NCI-H1105 (cell line): ENCODE results near the gene XPA.

Experiments
- DNase-seq: peaks from one replicate; lab custom pipeline; 2025; lab: John Stamatoyannopoulos, UW

The XPA gene

GRCh38 chr9:97651646-97652045, 45.5 kb downstream of the XPA start:
- DNase-seq = no peak

GRCh38 chr9:97647996-97648395, 49.1 kb downstream of the XPA start:
- no peak for DNase-seq

GRCh38 chr9:97645720-97646119, 51.4 kb downstream of the XPA start:
- no peak for DNase-seq

GRCh38 chr9:97640325-97640724, 56.8 kb downstream of the XPA start:
- DNase-seq = peak; percentile 13

GRCh38 chr9:97638666-97639065, 58.5 kb downstream of the XPA start:
- DNase-seq = no peak

GRCh38 chr9:97636903-97637302, 60.2 kb downstream of the XPA start:
- no peak for DNase-seq

- DNase-seq = no peak
Measured at GRCh38 chr9:97635026-97635425, 62.1 kb downstream of the XPA start.

- no peak for DNase-seq
Measured at GRCh38 chr9:97633859-97634490, 63.2 kb downstream of the XPA start.

GRCh38 chr9:97632985-97633858, 63.9 kb downstream of the XPA start, which contains the start of the genes NCBP1 and TSTD2:
NCBP1 (plus strand) TSS chr9:97633821; CDS start chr9:97633882, 61 bp downstream.
TSTD2 (minus strand) TSS chr9:97633368; CDS start chr9:97627562, 5,806 bp downstream.
- peak; percentile 97 for DNase-seq

- peak; percentile 64 for DNase-seq
Measured at GRCh38 chr9:97632248-97632984, 64.7 kb downstream of the XPA start.

- DNase-seq = no peak
Measured at GRCh38 chr9:97630591-97630990, 66.5 kb downstream of the XPA start.

- DNase-seq = no peak
Measured at GRCh38 chr9:97629156-97629555, 68.0 kb downstream of the XPA start.

- DNase-seq = no peak
Measured at GRCh38 chr9:97628668-97629067, 68.5 kb downstream of the XPA start.

- no peak for DNase-seq
Measured at GRCh38 chr9:97627624-97628023, 69.5 kb downstream of the XPA start.

GRCh38 chr9:97625620-97626019, 71.5 kb downstream of the XPA start:
- no peak for DNase-seq
